ENCODE results near the gene FAM168A.
"Not testable (repeated sequence)": the region's sequence is repeated elsewhere in the genome, so short reads cannot be mapped to it uniquely, and the experiment has no call there.

Gene FAM168A

DNA sequence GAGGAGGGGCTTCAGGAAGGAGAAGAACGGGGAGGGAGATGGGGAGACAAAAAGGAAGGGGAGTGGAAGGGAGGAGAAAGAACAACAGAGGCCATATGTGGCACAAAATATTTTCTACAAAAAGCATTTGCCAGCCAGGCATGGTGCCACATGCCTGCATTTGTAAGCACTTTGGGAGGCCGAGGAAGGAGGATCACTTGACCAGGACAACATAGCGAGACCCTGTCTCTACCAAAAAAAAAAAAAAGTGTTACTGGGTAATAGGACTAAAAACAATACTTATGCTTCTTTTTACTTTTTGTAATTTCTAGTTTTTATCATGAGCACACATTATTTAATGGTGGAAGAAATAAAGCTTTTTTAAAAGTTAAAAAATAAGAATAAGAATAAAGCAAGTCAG, 5.3 kb downstream of the FAM168A start:
- DNase-seq = no peak

DNA sequence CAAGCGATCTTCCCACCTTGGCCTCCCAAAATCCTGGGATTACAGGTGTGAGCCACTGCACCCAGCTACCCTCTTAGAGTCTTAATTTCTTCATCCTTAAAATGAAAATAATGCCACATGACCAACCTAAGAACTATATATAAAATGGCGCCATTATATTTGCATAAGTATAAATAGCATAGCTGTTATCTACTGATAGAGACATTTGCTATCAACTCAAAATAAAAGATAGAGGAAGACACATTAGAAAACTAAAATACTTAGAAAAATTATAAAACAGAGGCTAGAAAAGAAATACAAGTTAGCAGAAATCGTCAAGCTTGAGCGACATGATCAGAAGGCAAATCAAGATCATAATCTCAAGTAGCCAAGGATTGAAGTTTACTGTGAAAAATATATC, 6.2 kb downstream of the FAM168A start:
- DNase-seq = no peak

DNA sequence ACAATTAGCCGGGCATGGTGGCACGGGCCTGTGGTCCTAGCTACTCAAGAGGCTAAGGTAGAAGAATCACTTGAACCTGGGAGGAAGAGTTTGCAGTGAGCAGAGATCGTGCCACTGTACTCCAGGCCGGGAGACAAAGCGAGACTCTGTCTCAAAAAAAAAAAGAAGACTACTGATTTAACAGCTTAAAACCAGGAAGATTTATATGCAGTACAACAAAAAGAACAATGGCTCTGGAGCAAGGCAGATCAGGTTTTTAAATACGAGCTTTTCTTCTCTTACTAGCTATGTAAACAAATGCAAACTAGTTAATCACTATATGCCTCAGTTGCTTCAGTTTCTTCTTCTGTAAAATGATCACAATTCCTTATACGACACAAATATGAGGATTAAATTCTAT, 6.9 kb downstream of the FAM168A start:
- DNase-seq = no peak

DNA sequence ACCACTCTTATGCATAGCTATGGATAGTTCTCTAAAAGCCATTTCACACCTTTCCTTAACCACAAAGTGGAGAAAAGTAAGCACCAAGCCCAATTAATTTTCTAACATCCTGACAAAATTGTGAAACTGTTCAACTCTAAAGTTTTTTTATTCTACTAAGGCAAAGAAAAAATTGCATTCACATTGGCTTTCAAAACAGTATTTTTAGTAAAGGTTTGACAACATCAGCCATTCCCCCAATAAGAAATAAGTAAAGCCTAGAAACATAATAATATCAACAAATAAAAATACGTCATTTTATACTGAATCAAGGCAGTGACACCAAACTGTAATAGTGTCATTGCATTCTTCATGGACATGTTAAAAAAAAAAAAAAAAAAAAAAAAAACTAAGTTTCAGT, 11.1 kb downstream of the FAM168A start:
- no peak for DNase-seq

- no peak for DNase-seq
Measured at GRCh38 chr11:73585834-73586575, 11.9 kb downstream of the FAM168A start.

DNA sequence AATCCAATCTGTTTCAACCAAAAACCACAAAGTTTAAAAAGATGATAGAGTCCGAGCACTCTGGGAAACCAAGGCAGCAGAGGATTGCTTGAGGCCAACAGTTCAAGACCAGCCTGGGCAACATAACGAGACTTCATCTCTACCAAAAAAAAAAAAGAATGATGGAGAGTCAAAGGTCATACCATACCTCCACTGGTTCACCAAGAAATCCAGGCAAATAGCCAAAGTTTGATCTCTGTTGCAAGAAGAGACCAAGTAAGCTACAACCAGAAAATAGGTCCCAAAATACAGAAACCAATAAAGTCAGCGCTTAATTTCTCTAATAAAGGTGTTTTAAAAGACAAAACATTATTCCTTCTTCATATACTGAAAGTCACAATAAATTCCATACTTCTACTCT, 13.1 kb downstream of the FAM168A start:
- no peak for DNase-seq

DNA sequence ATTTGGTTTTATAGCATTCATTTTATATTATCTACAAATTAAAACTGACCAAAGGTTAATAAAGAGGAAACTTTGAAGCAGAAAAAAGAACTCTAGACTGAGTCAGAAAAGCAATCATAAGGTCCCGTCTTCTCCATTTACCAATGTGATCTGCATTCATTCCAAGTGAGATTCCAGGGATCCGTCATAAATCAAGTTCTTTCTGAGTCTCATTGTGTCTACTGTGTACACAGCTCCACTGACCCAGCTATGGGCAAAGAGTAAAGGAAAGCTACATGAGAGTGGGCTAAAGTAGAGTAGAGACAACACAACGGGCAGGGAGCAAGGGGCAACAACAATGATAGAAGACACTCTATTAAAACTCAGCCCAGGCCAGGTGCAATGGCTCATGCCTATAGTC, 15.3 kb downstream of the FAM168A start:
- DNase-seq = no peak

DNA sequence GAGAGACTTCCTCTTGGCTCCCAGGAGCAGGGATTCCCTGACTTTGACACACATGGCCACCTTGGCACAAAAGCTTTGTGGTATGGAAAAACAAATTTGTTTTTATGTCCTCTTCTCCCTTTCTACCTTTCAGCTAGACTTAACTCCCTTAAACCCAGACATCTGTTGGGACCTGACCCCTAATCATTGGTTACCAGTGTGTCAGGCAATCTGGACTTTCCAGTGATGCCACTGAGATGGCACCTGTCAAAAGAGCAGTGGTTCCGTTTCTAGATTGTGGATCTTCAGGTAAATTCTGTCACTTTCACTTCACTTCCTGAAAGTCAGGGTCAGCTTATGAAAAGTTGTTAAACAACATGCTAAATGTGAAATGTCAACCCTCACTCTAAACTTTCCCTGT, 17.2 kb downstream of the FAM168A start:
- not testable (repeated sequence) for DNase-seq

DNA sequence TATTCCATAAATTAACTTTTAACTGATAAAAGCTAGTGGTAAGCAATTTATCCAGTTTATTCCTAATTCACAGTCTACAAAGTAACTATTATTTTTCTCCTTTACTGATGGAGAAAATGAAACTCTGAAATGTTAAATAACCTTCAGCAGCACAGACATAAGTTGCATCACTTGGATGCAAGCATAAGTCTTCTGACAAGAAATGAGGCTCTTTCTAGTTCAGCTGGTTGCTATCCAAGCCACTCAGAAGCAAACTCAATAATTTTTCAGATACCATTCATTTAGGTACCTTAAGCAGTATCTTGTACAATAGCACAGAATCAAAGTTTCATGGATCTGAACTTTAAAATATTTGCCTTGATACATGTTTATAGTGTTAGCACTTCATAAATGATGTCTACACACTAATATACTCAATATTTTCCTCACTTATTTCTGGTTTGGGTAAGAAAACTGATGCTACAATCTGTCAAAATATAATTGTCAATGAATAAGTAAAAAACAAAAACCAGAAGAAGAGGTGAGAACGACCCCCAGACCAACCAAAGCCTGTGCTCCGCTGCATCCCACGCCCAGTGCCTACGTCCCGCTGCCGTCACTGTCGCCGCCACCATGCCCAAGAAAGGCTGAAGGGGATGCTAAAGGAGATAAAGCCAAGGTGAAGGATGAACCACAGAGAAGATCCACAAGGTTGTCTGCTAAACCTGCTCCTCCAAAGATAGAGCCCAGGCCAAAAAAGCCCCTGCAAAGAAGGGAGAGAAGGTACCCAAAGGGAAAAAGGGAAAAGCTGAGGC, 18.1 kb downstream of the FAM168A start:
- no peak for DNase-seq

DNA sequence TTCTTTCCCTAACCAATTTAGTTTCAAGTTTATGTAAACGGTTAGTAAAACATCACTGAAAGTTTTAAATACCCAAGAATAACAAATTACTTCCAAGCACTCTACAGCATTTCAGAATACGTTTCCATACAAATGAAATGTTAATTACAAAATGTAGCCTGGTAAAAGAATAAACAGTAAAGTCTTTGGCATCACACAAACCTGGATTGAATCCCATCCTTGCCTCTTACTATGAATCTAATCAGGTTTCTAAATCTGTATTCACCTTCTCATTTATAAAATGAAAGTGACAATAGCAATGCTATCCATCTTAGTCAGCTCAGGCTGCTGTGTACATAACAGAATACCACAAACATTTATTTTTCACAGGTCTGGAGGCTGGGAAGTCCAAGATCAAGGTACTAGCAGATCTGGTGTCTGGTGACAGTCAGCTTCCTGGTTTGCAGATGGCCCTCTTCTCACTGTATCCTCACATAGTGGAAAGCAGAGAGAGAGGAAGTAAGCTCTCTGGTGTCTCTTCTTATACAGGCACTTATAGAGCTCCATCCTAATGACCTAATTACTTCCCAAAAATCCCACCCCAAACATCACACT, 19.2 kb downstream of the FAM168A start:
- no peak for DNase-seq

DNA sequence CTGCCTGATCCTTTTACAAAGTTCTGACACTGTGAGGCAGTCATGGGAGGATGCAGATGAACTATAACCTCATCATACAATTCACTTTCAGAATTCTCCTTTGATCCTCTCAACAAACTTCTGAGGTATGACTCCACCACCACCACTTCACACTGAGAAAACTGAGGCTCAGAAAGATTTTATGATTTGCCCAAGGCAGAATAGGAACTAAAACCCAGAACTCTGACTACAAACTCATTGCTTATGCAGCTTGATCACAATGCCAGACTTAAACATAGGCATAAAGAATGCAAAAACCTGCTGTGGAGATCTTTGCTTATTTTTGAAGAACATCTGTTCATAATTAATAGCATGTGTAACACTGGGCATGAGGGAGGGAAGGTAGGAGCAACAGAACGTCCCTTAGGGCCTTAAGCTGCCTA, 20.4 kb downstream of the FAM168A start:
- DNase-seq = no peak

- no peak for DNase-seq
Measured at GRCh38 chr11:73576185-73576614, 21.7 kb downstream of the FAM168A start.

- DNase-seq = not testable (repeated sequence)
Measured at GRCh38 chr11:73571982-73572381, 25.9 kb downstream of the FAM168A start.

DNA sequence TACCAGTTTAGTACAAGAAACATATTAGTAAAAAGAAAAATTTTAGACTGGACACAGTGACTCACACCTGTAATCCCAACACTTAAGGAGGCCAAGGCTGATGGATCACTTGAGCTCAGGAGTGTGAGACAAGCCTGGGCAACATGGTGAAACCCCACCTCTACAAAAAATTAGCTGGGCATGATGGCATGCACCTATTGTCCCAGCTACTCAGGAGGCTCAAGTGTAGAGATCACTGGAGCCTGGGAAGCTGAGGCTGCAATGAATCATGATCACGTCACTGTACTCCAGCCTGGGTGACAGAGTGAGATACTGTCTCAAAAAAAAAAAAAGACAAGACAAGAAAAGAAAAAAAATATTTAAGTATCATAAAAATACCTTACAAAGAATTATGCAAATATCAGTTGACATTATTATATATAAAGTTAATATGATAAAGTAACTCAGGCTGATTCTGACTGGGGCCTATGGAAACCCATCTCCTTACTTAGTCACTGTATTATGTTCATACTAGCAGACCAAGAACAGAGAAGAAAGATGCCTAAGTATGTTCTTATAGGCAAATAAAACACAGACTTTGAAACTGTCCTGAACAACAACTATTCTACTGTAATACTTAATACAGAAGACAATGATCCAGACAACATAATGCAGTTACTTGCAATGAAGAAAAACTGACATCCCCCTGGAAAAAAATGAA, 27.3 kb downstream of the FAM168A start:
- no peak for DNase-seq

- no peak for DNase-seq
Measured at GRCh38 chr11:73566977-73567755, 30.7 kb downstream of the FAM168A start.

DNA sequence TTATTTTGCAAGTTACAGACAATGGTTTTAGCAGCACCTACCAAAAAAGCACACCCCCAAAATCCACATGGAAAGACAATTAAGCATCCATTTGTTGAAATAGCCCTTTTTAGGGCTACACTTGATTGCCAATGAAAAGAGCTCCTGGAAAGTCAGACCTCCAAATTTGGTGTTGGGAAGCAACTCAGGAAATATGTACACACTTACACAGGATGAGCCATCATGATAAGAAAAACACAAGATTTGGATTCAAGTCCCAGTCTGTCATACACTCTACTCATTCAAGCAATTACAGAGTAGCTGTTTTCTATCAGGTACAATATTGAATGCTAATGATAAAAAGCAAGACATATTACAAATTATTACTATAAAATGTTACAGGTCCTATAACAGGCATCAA, 31.5 kb downstream of the FAM168A start:
- no peak for DNase-seq

DNA sequence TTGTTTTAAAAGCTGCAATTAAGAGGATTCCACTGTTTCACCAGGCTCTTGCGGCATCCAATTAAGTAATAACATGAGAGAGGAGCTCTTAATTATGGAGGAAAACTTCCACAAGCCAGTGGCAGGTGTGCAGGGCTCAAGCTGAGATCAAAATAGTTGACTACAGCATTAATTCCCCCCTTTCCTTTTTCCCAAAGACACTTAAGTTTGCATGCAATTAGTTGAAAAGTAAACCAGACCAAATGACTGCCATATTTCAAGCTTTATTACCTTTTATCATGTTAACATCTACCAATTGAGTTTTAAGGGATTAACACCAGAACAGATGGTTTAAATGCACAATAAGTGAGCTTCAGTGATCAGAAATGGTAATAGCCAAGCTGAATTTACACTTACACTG, 32.1 kb downstream of the FAM168A start:
- no peak for DNase-seq

DNA sequence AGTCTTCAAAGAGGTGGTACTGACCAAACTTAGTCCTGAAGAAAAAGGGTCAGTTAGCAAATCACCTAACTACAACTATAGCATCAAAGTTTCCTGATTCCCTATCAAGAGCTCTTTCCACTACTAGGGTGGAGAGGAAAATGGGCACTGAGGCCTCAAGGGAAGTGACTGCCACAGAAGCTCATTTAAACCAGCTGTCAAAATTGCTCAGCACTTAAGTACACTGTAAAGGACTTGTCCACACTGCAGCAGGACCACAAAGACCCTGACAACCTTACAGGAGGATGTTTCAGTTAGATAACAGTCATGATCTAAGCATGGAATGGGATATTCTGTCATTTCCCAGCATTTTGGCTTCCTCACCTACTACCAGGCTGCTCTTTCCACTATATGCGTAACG, 33.0 kb downstream of the FAM168A start:
- DNase-seq = no peak

DNA sequence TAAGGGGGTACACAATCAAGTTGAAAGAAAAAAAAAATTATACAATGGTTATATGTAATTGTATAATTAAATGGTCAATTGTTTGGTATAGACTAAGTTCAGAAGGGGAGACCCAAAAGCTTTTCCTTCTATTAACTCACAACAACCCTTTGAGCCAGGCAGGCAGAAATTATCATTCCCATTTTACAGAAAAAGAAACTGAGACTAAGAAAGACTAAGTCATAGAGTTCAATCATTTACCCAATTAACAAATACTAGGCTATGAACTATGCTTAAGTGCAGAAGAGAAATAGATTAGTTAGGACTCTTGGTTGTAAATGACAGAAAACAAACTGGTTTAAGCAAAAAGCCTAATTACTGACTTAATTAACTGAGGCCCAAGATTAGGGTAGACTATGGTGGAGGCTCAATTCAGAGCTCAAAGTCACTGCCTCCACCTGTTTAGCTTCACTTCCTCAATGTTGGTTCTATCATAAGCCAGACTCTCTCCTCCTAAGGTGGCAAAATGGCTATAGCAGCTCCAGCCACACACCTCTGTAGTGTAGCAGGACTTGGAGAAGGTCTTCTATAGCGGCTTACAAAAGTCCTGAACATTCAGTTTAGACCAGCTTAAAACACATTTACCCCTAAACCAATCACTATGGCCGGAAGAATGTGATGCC, 34.2 kb downstream of the FAM168A start:
- no peak for DNase-seq

GRCh38 chr11:73559743-73560142, 38.2 kb downstream of the FAM168A start:
- DNase-seq = no peak

DNA sequence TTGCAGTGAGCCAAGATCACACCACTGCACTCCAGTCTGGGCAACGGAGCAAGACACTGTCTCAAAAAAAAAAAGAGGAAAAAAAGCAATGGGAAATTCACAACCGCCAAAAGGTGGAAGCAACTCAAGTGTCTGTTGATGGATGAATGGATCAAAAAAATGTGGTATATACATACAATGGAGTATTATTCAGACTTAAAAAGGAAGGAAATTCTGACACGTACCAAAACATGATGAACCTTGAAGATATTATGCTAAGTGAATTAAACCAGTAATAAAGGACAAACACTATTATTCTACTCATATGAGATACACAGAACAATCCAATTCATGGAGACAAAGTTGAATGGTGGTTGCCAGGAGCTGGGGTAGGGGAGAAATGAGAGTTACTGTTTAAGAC, 40.9 kb downstream of the FAM168A start:
- DNase-seq = no peak

GRCh38 chr11:73555615-73556014, 42.3 kb downstream of the FAM168A start:
- no peak for DNase-seq
